ENCODE results near the gene ACTL8. TPM values are rescaled to one million over a fixed set of nuclear protein-coding genes. Genes with fewer than 3 reads are reported as not detected.
A peak's percentile ranks its signal among the peaks of the same experiment; 100 is the strongest.

Gene ACTL8
- total and polyA plus RNA-seq, 2 experiments from 2014 or later, result 0.34 TPM; not detected in 1

GRCh38 chr1:17759114-17759513, 4.0 kb downstream of the ACTL8 start:
- H2AFZ ChIP-seq, result no peak overlapping the region
- TF ChIP-seq, protein P1, sequence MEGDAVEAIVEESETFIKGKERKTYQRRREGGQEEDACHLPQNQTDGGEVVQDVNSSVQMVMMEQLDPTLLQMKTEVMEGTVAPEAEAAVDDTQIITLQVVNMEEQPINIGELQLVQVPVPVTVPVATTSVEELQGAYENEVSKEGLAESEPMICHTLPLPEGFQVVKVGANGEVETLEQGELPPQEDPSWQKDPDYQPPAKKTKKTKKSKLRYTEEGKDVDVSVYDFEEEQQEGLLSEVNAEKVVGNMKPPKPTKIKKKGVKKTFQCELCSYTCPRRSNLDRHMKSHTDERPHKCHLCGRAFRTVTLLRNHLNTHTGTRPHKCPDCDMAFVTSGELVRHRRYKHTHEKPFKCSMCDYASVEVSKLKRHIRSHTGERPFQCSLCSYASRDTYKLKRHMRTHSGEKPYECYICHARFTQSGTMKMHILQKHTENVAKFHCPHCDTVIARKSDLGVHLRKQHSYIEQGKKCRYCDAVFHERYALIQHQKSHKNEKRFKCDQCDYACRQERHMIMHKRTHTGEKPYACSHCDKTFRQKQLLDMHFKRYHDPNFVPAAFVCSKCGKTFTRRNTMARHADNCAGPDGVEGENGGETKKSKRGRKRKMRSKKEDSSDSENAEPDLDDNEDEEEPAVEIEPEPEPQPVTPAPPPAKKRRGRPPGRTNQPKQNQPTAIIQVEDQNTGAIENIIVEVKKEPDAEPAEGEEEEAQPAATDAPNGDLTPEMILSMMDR (IDR thresholded peaks at IDR 0.05; ENCODE audit: poor library complexity), result peak; percentile 9
- no peak for TF ChIP-seq EZH2phosphoT487 (IDR thresholded peaks at IDR 0.05; ENCODE audit: low read depth, severe bottlenecking, unreplicated experiment)
- no peak overlapping the region for H3K4me3 ChIP-seq
- H3K4me2 ChIP-seq, result no peak overlapping the region
- H4K20me1 ChIP-seq (ENCODE audit: insufficient read depth, poor library complexity, severe bottlenecking), result no peaks in the 10 kb centered on the region
- WGBS (ENCODE audit: low lambda C conversion rate, missing lambda C conversion rate), result 62% methylated on average over 7 of the region's 7 CpGs
- no peaks in the 10 kb centered on the region for H3K27me3 ChIP-seq
- no peaks in the 10 kb centered on the region for H3K79me2 ChIP-seq
- no peaks in the 10 kb centered on the region for H3K36me3 ChIP-seq (replicated peaks; ENCODE audit: insufficient read depth, low read depth)
- no peaks in the 10 kb centered on the region for H3K9me2 ChIP-seq (replicated peaks; ENCODE audit: insufficient read depth)
- H3K4me1 ChIP-seq (ENCODE audit: insufficient read depth), result no peaks in the 10 kb centered on the region
- peaks cover 5% of the 10 kb centered on the region for H3K9me3 ChIP-seq (ENCODE audit: low read depth)
- H3K27ac ChIP-seq, result no peak overlapping the region
- no peak for DNase-seq (ENCODE audit: low spot score)

DNA sequence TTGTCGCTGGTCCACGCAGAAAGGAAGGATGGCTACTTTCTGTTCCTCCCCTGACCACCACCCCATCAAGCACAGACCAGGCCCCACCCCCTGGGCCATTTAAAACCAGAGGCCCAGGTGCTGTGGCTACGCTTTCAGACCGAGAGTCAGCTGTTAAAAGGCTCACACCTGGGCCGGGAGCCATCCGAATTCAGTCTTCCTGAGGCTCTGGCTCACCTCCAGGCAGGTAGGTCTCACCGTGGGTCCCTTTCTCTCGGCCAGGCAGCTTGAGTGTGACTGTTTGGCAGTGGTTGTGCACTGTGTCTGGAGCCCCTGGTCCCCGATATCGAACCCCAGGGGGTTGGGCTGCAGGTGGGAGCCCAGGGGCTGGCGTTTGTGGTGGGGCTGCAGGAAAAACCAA, 7.2 kb downstream of the ACTL8 start:
- Histone ChIP-seq H3K4me3 (no peak overlapping the region), H3K4me1 (ENCODE audit: insufficient read depth) (no peaks in the 10 kb centered on the region), H4K20me1 (ENCODE audit: insufficient read depth, poor library complexity, severe bottlenecking) (no peaks in the 10 kb centered on the region), H3K36me3 (replicated peaks; ENCODE audit: insufficient read depth, low read depth) (no peaks in the 10 kb centered on the region), H3K9me3 (ENCODE audit: low read depth) (peaks cover 5% of the 10 kb centered on the region), H3K4me2 (no peak overlapping the region), H3K9me2 (replicated peaks; ENCODE audit: insufficient read depth) (no peaks in the 10 kb centered on the region), H3K79me2 (no peaks in the 10 kb centered on the region), H3K27ac (no peak overlapping the region), H3K27me3 (peaks cover 4% of the 10 kb centered on the region), H2AFZ (no peak overlapping the region)
- DNase-seq (ENCODE audit: low spot score), result no peak
- no peak for TF ChIP-seq EZH2 (IDR thresholded peaks at IDR 0.05; ENCODE audit: borderline replicate concordance)
- TF ChIP-seq, protein P1 (IDR thresholded peaks at IDR 0.05; ENCODE audit: poor library complexity), result no peak
- no peak for TF ChIP-seq EZH2phosphoT487 (IDR thresholded peaks at IDR 0.05; ENCODE audit: low read depth, severe bottlenecking, unreplicated experiment)
- 86% methylated on average over 11 of the region's 11 CpGs for WGBS (ENCODE audit: low lambda C conversion rate, missing lambda C conversion rate)

DNA sequence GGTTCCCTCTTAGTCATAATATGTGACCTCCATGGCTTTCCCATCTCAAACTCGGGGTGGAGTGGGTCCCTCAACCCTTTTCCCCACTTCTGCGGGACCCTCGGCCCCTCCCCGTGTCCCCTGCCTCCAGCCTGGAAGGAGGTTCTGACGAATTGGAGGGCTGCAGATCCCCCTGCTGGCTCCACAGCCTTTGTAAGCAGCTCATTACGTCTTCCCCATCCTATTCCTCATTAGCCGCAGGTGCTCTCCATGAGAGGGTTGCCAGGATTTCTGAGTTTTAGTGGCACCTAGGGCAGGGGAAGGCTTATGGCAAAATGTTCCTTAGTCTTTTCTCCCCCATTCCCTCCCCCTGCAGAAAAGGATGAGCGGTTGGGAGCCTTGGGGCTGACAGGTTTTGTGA, 8.3 kb downstream of the ACTL8 start:
- no peaks in the 10 kb centered on the region for H3K79me2 ChIP-seq
- H3K9me2 ChIP-seq (replicated peaks; ENCODE audit: insufficient read depth), result no peaks in the 10 kb centered on the region
- no peaks in the 10 kb centered on the region for H3K4me1 ChIP-seq (ENCODE audit: insufficient read depth)
- no peak overlapping the region for H3K4me2 ChIP-seq
- DNase-seq (ENCODE audit: low spot score), result no peak
- TF ChIP-seq EZH2phosphoT487 (IDR thresholded peaks at IDR 0.05; ENCODE audit: low read depth, severe bottlenecking, unreplicated experiment), result no peak
- TF ChIP-seq EZH2 (IDR thresholded peaks at IDR 0.05; ENCODE audit: borderline replicate concordance), result no peak
- TF ChIP-seq, protein P1 (IDR thresholded peaks at IDR 0.05; ENCODE audit: poor library complexity), result no peak
- H3K4me3 ChIP-seq, result no peak overlapping the region
- H3K27me3 ChIP-seq, result peaks cover 4% of the 10 kb centered on the region
- H3K36me3 ChIP-seq (replicated peaks; ENCODE audit: insufficient read depth, low read depth), result no peaks in the 10 kb centered on the region
- H3K9me3 ChIP-seq (ENCODE audit: low read depth), result peaks cover 5% of the 10 kb centered on the region
- H3K27ac ChIP-seq, result no peak overlapping the region
- H4K20me1 ChIP-seq (ENCODE audit: insufficient read depth, poor library complexity, severe bottlenecking), result no peaks in the 10 kb centered on the region
- no peak overlapping the region for H2AFZ ChIP-seq
- 83% methylated on average over 8 of the region's 8 CpGs for WGBS (ENCODE audit: low lambda C conversion rate, missing lambda C conversion rate)

- no peaks in the 10 kb centered on the region for H3K79me2 ChIP-seq
- no peak for TF ChIP-seq EZH2phosphoT487 (IDR thresholded peaks at IDR 0.05; ENCODE audit: low read depth, severe bottlenecking, unreplicated experiment)
- TF ChIP-seq EZH2 (IDR thresholded peaks at IDR 0.05; ENCODE audit: borderline replicate concordance), result no peak
- TF ChIP-seq, protein P1 (IDR thresholded peaks at IDR 0.05; ENCODE audit: poor library complexity), result no peak
- no peaks in the 10 kb centered on the region for H4K20me1 ChIP-seq (ENCODE audit: insufficient read depth, poor library complexity, severe bottlenecking)
- peaks cover 5% of the 10 kb centered on the region for H3K9me3 ChIP-seq (ENCODE audit: low read depth)
- H3K27me3 ChIP-seq, result peaks cover 4% of the 10 kb centered on the region
- H3K4me3 ChIP-seq, result no peak overlapping the region
- H3K4me1 ChIP-seq (ENCODE audit: insufficient read depth), result no peaks in the 10 kb centered on the region
- no peaks in the 10 kb centered on the region for H3K9me2 ChIP-seq (replicated peaks; ENCODE audit: insufficient read depth)
- no peak for DNase-seq (ENCODE audit: low spot score)
- WGBS (ENCODE audit: low lambda C conversion rate, missing lambda C conversion rate), result 82% methylated on average over 5 of the region's 5 CpGs
- H3K36me3 ChIP-seq (replicated peaks; ENCODE audit: insufficient read depth, low read depth), result no peaks in the 10 kb centered on the region
- H3K4me2 ChIP-seq, result no peak overlapping the region
- no peak overlapping the region for H3K27ac ChIP-seq
- H2AFZ ChIP-seq, result no peak overlapping the region
These were observed 8.9 kb downstream of the ACTL8 start for GRCh38 chr1:17763995-17764394.
